Mesothelial cell of epicardium (in vitro differentiated cells): ENCODE data around the gene YWHAB. TPM values are rescaled to one million over a fixed set of nuclear protein-coding genes. Genes with fewer than 3 reads are reported as not detected.

Experiments used
- DNase-seq, 2 experiments: peaks; one replicate each; pipeline ENCODE4 v3.0.0; 2021; ENCODE audit warnings: low spot score in 2 of 2; ENCODE audit not compliant: unreplicated experiment in 2 of 2
- H3K27ac Mint-ChIP-seq: 2 replicates; pipeline ENCODE4 v1.8.0; 2021; ENCODE audit warnings: mixed read lengths
- H3K27me3 Mint-ChIP-seq: 2 replicates; pipeline ENCODE4 v1.8.0; 2021; ENCODE audit warnings: low read depth, mixed read lengths
- H3K36me3 Mint-ChIP-seq: 2 replicates; pipeline ENCODE4 v1.8.0; 2021; ENCODE audit warnings: mixed read lengths
- H3K4me1 Mint-ChIP-seq: 2 replicates; pipeline ENCODE4 v1.8.0; 2021; ENCODE audit warnings: mixed read lengths
- H3K4me3 Mint-ChIP-seq: 2 replicates; pipeline ENCODE4 v1.8.0; 2021; ENCODE audit warnings: mild to moderate bottlenecking, moderate library complexity, mixed read lengths
- H3K9me3 Mint-ChIP-seq: 2 replicates; pipeline ENCODE4 v1.8.0; 2021; ENCODE audit warnings: mixed read lengths
- CTCF ChIP-seq: fragments of 200-600 bp; sonication (generic); IDR thresholded peaks from one replicate; pipeline ENCODE4 v1.5.0; 2021; ENCODE audit warnings: antibody characterized with exemption; ENCODE audit not compliant: unreplicated experiment
- total RNA-seq: library from RNA; stranded (reverse); gene quantifications from 3 replicates; pipeline ENCODE4 v1.2.1, GENCODE V29; 2021

Gene YWHAB
- total RNA-seq, 1 donor from 2014 or later: 113 TPM

GRCh38 chr20:44948107-44948506, 62.6 kb downstream of the YWHAB start:
- DNase-seq: no peak
- Mint-ChIP-seq H3K9me3 (no peaks in the 10 kb centered on the region), H3K4me3 (no peak overlapping the region), H3K27me3 (no peaks in the 10 kb centered on the region), H3K27ac (no peak overlapping the region), H3K36me3 (peaks cover 56% of the 10 kb centered on the region), H3K4me1 (no peaks in the 10 kb centered on the region)
- no peak for TF ChIP-seq CTCF

DNA sequence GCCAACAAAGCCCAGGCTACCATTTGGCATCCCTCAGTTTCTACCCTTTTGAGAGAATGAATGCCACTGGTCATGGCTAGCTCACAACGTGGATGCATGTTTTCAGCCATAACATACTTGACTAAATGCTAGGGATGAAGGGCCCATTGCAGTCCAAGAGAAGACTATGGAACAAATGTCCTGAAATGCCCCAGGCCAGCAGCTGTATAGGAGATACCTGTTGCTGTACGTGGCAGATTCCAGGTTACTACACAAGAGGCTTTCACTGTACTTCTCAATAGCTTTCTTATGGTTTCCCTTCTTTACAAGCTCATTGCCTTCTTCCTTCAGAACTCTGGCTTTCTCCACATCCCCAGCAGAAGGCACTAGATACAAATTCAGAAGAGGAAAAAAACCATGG, 63.0 kb downstream of the YWHAB start:
- no peak overlapping the region for H3K4me3 Mint-ChIP-seq
- no peak for DNase-seq
- no peak for TF ChIP-seq CTCF
- H3K4me1 Mint-ChIP-seq: no peaks in the 10 kb centered on the region
- H3K27ac Mint-ChIP-seq: no peak overlapping the region
- H3K27me3 Mint-ChIP-seq: no peaks in the 10 kb centered on the region
- H3K9me3 Mint-ChIP-seq: no peaks in the 10 kb centered on the region
- H3K36me3 Mint-ChIP-seq: peaks cover 58% of the 10 kb centered on the region

DNA sequence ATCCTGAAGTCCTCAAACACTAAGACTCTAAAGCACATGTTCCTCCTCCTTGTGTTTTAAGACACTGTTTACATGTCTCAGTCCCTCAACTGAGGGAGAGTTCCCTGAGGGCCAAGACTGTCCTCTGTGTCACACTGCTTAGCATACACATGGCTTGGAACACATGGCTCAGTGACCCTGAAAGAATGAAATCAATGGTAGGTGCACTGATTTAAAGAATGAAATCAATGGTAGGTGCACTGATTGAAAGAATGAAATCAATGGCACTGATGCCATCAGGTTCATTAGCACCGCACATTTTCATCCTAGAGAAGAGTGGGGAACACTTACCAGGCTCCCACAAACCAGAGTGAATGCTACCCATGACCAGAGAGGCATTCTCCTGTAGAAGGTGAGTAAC, 64.9 kb downstream of the YWHAB start:
- Mint-ChIP-seq H3K4me3 (no peak overlapping the region), H3K36me3 (peaks cover 58% of the 10 kb centered on the region), H3K27ac (no peak overlapping the region), H3K9me3 (no peaks in the 10 kb centered on the region), H3K4me1 (peaks cover 13% of the 10 kb centered on the region), H3K27me3 (no peaks in the 10 kb centered on the region)
- no peak for TF ChIP-seq CTCF
- no peak for DNase-seq

DNA sequence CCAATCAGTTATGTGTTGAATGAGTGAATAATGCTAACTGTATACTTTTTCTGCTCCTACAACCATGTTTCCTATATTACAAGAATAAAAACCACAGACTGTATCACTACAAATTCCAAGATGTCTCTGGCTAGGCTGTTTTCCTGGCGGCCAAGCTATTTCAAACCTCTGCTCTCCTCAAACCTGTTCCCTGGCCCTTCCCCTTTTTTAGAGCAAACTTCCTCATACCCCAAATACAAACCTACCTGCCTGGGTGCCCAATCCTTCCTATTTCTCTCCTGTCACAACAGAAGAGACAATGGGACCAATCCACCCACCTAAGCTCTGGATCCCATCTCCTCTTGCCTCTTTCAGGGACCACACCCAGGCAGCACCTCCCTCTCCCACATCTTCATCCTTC, 67.2 kb downstream of the YWHAB start:
- Mint-ChIP-seq H3K27ac (no peak overlapping the region), H3K27me3 (no peaks in the 10 kb centered on the region), H3K4me3 (no peak overlapping the region), H3K9me3 (no peaks in the 10 kb centered on the region), H3K4me1 (peaks cover 34% of the 10 kb centered on the region), H3K36me3 (peaks cover 53% of the 10 kb centered on the region)
- DNase-seq: no peak
- TF ChIP-seq CTCF: no peak

- TF ChIP-seq CTCF: no peak
- Mint-ChIP-seq H3K4me1 (peaks cover 47% of the 10 kb centered on the region), H3K27ac (peak overlapping the region; percentile 80), H3K27me3 (no peaks in the 10 kb centered on the region), H3K9me3 (no peaks in the 10 kb centered on the region), H3K4me3 (no peak overlapping the region), H3K36me3 (peaks cover 50% of the 10 kb centered on the region)
- DNase-seq: no peak
These were observed 68.7 kb downstream of the YWHAB start for GRCh38 chr20:44954211-44954610.

GRCh38 chr20:44955270-44955669, 69.8 kb downstream of the YWHAB start:
- peaks cover 46% of the 10 kb centered on the region for H3K36me3 Mint-ChIP-seq
- no peak for DNase-seq
- no peaks in the 10 kb centered on the region for H3K9me3 Mint-ChIP-seq
- H3K27ac Mint-ChIP-seq: peak overlapping the region; percentile 31
- H3K27me3 Mint-ChIP-seq: no peaks in the 10 kb centered on the region
- no peak for TF ChIP-seq CTCF
- H3K4me3 Mint-ChIP-seq: no peak overlapping the region
- H3K4me1 Mint-ChIP-seq: peaks cover 52% of the 10 kb centered on the region
